Retinal pigment epithelial cell (primary cell): ENCODE data around the gene SRF.

ENCODE experiments used
- DNase-seq: peaks from one replicate; pipeline ENCODE4 v3.0.0-alpha.2; 2010; ENCODE audit warnings: low read depth
- H3K4me3 ChIP-seq: 2 replicates; pipeline ENCODE4 v1.5.1; 2011; ENCODE audit warnings: mild to moderate bottlenecking, low read length, control low read depth, moderate library complexity
- CTCF ChIP-seq: conservative IDR thresholded peaks from 2 replicates; pipeline ENCODE4 v1.5.1; 2011; ENCODE audit warnings: low read depth, low read length, control low read depth, inconsistent platforms

The SRF gene

GRCh38 chr6:43203029-43203717 is 32.1 kb downstream of the SRF start:
- TF ChIP-seq CTCF = no peak
- no peak overlapping the region for H3K4me3 ChIP-seq
- no peak for DNase-seq

GRCh38 chr6:43203718-43204095 is 32.6 kb downstream of the SRF start:
- DNase-seq = no peak
- TF ChIP-seq CTCF = no peak
- no peak overlapping the region for H3K4me3 ChIP-seq

- no peak for TF ChIP-seq CTCF
- no peak overlapping the region for H3K4me3 ChIP-seq
- no peak for DNase-seq
These were observed 33.4 kb downstream of the SRF start for GRCh38 chr6:43204271-43205105.

- no peak for DNase-seq
- H3K4me3 ChIP-seq = no peak overlapping the region
- no peak for TF ChIP-seq CTCF
These were observed 34.8 kb downstream of the SRF start for GRCh38 chr6:43205849-43206248.

GRCh38 chr6:43207286-43207685 is 36.2 kb downstream of the SRF start:
- TF ChIP-seq CTCF = no peak
- DNase-seq = no peak
- H3K4me3 ChIP-seq = no peak overlapping the region

GRCh38 chr6:43211955-43212354 is 40.9 kb downstream of the SRF start:
- no peak overlapping the region for H3K4me3 ChIP-seq
- no peak for DNase-seq
- TF ChIP-seq CTCF = peak; percentile 21

GRCh38 chr6:43213431-43213830 is 42.4 kb downstream of the SRF start:
- DNase-seq = no peak
- no peak for TF ChIP-seq CTCF
- H3K4me3 ChIP-seq = no peak overlapping the region
